HPDE6-E6E7 (cell line): ENCODE results near the gene DNM2.
"Not testable (repeated sequence)": the region's sequence is repeated elsewhere in the genome, so short reads cannot be mapped to it uniquely, and the experiment has no call there.

ENCODE experiments used
- DNase-seq: peaks from one replicate; pipeline ENCODE4 v3.0.0; 2011; ENCODE audit warnings: missing footprints; ENCODE audit errors: extremely low spot score

Gene DNM2

DNA sequence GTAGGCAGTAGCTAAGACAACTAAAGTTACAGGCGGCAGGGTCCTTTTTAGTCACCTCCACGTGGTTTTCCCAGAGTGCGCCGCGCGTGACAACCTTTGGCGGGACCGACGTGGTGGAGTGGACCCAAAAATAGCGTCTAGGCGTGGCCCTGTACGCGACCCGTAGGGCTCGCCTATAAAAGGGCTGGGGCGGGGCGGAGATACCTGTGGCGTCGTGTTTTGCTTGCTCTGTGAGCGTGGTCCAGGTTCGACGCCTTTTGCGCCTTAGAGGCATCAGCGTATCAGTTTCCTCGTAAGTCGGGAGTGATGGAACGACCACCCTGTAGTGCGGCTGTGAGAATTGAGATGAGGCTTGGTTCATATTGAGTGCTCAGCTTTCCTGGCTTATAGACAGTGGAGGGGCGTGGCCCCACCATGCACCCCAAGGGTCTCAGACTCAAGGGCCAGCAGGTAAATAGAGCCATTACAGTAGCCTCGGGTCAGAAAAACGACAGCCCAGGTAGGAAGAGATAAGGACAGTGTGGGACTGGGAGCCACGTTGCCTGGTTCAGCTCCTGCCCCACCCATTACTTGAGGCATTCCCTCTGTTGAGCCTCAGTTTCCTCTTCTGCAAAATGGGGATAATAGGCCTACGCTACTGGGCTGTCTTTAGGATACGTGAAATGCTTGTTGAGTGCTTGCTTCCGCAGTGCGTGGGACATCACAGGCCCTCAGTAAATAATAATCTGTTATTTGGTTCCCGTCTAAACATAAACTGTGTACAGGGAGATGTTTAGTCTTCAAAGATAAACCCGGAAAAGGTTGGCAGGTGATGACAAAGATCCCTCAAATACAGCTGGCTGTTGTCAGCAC is 118.8 kb downstream of the DNM2 start:
- DNase-seq = peak; percentile 78

GRCh38 chr19:10837649-10838048 is 119.8 kb downstream of the DNM2 start:
- DNase-seq = not testable (repeated sequence)

DNA sequence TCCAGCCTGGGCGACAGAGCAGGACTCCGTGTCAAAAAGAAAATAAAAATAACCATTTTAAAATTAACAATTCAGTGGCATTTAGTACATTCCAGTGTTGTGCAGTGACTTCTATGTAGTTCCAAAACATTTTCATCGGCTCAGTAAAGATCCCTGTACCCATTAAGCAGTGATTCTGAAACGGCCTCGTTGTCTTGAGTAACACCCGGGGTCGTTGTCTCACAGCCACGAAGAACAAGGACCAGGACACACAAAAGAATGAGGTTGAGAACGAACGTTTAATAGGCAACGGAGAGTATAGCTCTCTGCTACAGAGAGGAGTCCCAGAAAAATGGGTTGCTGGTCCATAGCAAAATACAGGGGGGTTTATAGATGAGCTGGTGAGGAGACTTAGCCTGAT is 120.5 kb downstream of the DNM2 start:
- no peak for DNase-seq

DNA sequence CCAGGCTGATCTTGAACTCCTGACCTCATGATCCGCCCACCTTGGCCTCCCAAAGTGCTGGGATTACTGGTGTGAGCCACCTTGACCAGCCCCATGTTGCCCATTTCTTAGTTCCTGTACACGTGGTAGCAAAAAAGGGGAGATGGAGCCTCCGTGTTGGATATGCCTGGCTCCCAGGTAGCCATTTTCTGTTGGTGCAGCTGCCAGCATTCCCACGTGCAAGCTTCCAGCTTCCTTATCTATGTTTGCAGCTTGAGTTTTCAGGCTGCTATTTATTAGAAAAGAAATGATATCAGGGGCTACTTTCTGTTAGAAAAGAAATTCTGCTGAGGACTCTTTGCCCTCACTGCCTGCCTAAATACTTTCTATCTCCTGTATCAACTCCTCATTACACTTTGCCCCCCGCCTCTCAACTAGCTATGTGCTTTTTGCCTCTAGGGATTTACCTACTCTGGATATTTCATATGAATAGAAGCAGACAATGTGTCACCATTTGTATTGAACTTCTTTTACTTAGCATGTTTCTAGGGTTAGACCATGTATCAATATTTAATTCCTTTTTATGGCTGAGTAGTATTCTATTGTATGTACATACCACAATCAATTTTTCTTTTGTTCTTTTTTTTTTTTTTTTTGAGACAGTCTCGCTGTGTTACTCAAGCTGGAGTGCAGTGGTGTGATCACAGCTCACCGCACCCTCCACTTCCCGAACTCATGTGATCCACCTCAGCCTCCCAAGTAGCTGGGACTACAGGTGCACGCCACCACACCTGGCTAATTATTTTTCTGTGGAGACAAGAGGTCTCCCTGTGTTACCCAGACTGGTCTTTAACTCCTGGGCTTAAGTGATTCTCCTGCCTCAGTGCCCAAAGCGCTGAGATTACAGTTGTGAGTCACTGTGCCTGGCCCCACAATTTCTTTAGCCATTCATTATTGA is 121.5 kb downstream of the DNM2 start:
- DNase-seq = no peak

DNA sequence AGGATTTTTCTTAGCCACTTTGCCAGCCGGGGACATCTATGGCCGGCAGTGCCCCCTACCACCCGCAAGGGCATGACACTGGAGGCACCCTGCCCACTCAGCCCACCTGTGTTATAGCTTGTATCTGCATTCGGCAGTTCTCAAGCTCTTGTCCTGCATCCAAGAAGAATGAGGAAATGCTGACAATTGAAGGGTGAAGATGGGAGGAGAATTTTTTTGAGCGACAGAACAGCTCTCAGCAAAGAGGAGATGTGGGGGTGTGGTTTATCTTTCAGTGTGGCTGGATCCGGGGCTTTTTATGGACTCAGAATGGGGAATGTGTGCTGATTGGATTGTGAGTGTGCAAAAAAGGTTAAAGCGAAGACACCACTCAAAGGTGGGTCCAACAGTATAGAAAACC is 124.9 kb downstream of the DNM2 start:
- DNase-seq = no peak

DNA sequence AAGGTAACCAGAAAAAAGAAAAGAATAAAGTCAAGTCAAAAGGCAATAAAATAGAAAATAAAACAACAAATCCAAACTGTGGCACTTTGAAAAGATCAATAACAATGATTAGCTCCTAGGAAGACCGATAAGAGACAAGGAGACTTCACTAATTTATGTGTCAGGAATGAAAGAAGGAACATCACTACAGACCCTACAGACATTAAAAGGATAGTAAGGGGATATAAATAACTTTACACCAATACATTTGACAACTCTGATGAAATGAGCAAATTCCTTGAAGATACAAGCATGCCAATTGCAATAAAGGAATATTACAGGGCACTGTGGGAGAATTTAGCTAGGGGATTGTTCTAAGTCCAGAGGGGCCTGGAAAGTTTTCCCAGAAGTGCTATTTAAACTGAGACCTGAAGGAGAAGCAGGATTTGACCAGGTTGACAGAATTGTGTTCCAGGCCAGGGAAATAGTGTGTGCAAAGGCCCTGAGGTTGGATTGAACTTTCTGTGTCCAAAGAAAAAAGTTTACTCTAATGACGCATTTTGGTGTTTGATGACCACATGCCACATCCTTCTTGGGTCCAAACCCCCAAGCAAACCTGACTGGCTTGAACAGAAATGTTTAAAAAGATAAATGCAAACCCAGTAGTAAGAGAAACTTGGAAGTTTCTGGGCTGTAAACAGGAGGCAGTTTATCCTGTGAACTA is 128.8 kb downstream of the DNM2 start:
- no peak for DNase-seq

DNA sequence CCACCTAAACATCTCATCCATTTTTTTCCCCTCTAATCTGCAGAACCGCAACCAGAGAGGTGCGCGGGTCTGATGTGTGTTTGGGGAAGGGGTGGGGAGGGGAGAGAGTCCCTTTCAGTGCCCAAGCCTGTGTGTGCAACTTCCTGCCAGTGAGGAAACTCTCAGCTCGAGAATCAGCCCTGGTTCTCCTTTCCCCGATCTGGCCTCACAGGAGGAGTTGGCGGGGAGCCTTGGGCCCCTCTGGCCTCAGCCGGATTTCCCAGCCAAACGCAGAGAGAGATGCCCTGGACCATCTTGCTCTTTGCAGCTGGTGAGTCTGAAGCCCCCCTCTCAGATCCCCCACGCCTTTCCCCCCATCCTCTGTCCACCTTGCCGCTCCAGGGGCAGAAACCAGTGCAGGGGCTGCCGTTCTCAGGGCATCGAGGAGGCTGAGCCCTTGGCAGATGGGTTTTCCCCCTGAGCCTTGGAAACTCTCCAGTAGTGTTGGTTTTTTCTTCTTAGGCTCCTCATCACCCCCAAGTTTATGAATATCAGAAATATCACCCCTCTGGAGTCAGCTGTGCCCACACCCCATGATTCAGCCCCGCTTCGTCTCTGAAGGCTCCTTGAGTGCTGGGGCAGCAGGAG is 130.5 kb downstream of the DNM2 start, which contains the start of gene C19orf38:
Gene C19orf38, plus strand, starts transcription at position 186 of the 627 bp plus-strand sequence. Its CDS starts 94 bp downstream, at position 280.
- DNase-seq = no peak

GRCh38 chr19:10850631-10851030 is 132.8 kb downstream of the DNM2 start:
- DNase-seq = no peak

DNA sequence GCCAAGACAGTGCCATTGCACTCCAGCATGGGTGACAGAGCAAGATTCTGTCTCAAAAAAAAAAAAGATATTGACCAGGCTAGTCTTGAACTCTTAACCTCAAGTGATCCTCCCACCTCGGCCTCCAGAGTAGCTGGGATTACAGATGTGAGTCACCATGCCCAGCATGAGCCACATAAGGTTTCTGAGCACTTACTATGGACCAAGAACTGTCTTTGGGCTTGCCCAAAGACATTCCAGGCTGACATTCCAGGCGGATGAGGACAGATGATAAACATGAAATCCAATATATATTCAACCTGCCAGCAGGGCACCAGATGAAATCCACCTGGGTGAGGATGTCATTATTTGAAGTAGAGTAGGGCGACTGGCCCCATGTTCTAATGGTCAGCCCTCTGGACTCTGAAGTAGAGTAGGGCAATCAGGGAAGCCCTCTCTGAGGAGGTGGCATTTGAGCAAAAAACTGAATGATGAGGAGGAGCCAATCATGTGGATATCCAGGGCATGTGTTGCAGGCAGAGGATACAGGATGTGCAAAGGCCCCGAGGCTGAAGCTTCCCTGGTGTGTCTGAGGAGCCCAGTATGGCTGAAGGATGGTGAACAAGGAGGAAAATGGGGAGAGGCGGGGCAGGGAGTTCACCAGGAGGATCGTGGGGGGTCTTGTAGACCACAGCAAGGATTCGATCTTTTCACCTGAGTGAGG is 134.4 kb downstream of the DNM2 start:
- no peak for DNase-seq

GRCh38 chr19:10852941-10853340 is 135.1 kb downstream of the DNM2 start:
- DNase-seq = no peak

DNA sequence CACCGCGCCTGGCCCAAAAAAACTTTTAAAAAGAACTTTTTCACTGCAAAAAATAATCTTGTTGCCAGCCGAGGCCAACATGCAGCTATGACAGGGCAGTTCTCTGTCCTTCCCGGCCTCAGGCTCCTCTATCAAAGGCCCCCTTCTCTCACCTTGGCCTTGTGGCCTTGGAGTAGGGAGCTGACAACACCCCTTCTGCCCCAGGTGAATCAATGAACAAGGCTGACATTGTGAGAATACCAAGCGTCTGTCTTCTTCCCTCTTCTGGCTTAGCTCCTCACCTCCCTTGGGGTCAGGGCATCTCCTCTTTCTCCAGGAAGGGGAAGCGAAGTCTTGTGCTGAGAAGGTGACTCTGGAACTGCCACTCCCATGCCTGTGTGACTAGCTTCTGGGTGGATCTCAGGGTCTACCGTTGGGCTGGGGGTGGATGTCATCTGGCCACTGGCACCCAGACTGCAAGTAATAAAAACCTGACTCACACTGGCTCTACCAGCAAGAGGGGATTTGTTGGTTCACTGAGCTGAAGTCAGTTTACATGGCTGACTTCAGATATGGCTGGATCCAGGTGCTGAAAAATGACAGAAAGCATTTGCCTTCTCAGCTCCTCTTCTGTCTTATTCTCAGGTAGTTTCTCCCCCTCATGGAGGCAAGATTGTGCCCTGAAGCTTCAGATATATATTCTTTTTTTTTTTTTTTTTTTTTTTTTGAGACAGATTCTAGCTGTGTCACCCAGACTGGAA is 136.6 kb downstream of the DNM2 start:
- DNase-seq = no peak

- DNase-seq = no peak
These were observed 138.1 kb downstream of the DNM2 start for GRCh38 chr19:10855879-10856522.

DNA sequence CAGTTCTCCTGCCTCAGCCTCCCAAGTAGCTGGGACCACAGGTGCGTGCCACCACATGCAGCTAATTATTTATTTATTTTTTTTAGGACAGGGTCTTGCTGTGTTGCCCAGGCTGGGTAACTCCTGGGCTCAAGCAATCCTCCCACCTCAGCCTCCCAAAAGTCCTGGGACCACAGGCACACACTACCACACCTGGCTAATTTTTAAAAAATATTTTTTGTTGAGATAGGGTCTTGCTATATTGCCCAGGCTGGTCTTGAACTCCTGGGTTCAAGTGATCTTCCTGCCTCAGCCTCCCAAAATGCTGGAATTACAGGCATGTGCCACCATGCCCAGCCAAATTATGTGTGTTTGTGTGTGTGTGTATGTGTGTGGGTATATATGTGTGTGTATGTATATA is 139.0 kb downstream of the DNM2 start:
- DNase-seq = not testable (repeated sequence)

- no peak for DNase-seq
These were observed 140.4 kb downstream of the DNM2 start for GRCh38 chr19:10858204-10858828.

GRCh38 chr19:10861103-10861651 is 143.3 kb downstream of the DNM2 start:
- no peak for DNase-seq

DNA sequence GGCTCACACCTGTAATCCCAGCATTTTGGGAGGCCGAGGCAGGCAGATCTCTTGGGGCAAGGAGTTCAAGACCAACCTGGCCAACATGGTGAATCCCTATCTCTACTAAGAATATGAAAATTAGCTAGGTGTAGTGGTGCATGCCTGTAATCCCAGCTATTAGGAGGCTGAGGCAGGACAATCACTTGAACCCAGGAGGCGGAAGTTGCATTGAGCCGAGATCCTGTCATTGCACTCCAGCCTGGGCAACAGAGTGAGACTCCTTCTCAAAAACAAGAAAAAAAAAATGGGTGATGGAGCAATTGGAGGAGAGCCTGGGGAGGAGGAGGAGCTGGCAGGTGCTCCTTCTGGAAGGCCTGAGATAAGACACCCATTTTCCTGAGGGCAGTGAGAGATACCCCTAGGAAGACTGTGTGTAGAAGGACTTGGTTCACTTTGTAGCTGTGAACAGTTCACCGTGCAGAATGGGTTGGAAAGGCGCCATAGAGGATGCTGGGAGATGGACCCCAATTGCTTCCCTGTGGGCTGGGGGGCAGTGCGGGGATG is 144.8 kb downstream of the DNM2 start:
- no peak for DNase-seq

DNA sequence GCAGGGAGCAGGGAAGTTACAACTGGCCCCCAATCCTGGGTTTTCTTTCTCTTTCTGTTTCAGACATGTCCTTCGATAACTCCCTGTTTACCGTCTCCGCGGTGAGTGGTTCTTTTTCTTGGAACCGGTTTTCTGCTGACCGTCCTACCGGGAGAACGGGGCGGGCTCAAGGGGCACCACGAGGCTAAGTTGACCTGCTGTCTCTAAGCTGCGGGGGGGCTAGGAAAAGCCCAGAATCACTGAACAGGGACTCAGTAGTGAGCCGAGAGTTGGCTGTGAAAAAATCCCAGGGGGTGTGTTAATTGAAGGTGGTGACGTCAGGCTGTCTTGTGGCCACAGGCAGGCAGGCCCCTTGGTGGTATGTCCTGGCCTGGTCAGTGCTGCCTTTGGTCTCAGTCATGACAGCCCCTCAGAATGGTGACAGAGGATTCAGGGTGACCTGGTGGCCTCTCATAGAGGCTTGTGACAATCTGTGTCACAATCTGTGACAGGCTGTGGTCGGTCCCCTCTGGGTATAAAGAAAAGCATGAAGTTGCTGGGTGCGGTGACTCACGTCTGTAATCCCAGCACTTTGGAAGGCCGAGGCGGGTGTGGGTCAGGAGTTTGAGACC is 145.3 kb downstream of the DNM2 start:
- peak; percentile 61 for DNase-seq

DNA sequence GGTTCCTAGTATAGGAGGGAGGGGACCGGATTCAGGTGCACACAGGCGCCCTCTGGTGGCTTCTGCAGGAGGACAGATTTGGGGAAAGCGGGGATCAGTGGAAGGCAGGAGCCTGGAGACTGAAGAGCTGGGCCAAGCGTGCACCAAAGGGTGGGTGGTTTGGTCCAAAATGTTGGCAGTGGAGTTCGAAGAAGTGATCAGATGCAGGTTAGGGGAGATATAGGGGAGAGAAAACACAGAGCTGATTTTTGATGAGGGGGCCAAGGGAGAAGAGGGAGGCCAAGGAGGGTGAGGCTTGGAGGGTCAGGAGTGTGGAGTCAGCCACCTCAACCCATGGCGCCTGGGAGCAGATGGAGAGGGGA is 146.6 kb downstream of the DNM2 start:
- DNase-seq = peak; percentile 94
